ENCODE results near the gene ARHGAP27.
"Not testable (repeated sequence)": the region's sequence is repeated elsewhere in the genome, so short reads cannot be mapped to it uniquely, and the experiment has no call there.

The ARHGAP27 gene, protein sequence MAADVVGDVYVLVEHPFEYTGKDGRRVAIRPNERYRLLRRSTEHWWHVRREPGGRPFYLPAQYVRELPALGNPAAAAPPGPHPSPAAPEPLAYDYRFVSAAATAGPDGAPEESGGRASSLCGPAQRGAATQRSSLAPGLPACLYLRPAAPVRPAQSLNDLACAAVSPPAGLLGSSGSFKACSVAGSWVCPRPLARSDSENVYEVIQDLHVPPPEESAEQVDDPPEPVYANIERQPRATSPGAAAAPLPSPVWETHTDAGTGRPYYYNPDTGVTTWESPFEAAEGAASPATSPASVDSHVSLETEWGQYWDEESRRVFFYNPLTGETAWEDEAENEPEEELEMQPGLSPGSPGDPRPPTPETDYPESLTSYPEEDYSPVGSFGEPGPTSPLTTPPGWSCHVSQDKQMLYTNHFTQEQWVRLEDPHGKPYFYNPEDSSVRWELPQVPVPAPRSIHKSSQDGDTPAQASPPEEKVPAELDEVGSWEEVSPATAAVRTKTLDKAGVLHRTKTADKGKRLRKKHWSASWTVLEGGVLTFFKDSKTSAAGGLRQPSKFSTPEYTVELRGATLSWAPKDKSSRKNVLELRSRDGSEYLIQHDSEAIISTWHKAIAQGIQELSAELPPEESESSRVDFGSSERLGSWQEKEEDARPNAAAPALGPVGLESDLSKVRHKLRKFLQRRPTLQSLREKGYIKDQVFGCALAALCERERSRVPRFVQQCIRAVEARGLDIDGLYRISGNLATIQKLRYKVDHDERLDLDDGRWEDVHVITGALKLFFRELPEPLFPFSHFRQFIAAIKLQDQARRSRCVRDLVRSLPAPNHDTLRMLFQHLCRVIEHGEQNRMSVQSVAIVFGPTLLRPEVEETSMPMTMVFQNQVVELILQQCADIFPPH

DNA sequence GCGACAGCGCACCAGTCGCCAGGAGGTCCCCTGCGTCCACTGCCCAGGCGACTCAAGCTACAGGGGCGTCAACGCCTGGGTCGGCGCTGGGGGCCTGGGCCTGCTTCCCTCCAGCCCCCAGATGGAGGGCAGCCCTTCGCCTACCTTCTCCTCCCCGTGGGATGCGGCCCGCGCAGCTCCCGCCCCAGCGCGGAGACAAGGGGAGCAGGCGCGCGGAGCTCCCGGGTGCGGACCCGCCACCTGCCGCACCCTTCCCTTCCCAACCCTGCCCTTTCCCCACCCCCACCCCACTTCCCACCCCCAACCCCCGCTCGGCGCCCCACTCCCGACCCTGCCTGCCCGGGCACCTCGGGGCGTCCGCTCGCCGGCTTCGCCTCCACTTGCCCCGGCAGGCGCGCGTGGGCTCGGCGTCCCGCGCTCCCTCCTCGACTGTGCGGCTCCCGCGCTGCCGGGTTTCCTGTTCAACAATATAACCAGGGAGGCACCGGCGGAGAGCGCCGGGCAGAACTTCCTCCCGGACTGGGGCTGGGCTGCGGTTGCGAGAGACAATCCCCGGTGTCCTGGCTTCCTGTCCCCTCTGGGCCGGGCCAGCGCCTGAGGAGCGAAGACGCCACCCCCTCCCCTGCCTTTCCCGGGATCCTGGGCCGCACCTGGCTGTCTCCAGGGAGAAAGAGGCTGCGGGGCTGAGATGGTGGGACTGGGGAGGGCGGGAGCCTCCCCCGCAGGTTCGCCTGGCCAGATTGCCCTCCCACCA lies at the start of gene ARHGAP27:
Gene ARHGAP27, minus strand, starts transcription at position 466 of the 754 bp plus-strand sequence. CDS start 2,591 bp downstream, outside the sequence.
- no peak for DNase-seq (ENCODE audit: low read depth, low spot score)

DNA sequence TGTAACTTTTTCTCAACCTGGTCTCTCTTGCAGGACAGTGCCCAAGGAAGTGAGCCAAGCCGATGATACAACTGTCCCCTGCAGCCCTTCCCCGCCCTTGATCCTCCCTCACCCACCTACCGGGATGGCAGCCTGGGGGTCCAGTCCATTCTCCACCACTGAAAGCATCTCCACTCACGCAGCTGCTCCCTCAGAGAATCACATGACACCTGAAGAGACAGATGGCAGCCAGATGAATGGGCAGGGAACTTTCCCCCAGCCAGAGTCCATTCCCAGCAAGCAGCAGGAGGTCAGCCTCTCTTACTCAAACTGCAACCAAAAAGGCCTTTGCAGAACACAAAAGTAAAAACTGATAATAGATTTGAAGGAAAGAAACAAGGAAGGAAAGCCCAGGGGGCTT lies 49.6 kb upstream of the ARHGAP27 start:
- DNase-seq (ENCODE audit: low read depth, low spot score) = not testable (repeated sequence)

DNA sequence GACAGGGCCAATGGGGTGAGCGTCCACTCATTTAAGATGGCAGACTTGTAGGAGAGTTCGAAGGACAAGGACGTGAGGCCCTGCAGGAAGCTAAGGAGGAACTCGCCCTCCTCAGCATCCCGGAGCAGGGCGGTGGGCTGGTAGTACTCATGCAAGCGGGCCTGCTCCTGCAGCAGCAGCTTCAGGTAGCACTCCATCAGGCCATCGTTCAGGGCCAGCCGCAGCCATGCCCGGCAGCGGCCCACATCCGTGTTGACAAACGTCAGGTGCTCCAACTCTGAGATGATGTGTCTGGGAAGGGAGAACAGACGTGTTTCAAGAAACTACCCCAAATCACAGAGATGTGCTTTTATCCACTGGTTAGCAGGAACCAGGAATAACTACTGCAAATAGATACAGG lies 42.8 kb upstream of the ARHGAP27 start:
- DNase-seq (ENCODE audit: low read depth, low spot score) = not testable (repeated sequence)

DNA sequence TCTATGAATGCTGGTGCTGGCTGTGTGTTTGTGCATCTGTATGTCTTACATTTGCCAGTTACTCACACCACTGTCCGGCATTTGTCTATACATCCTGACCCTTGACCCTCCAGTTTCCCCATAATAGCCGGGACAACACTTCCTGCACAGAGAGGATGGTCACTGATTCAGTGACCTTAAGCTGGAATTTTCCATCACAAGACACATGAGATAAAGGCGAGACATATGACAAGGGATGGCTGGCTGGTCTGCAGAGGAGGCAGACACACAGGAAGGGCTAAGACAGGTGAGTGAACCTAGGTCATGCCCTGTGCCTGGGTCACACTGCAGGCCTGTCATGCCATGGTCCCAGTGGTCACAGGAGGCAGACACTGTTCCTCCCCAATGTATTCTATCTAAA lies 39.6 kb upstream of the ARHGAP27 start:
- DNase-seq (ENCODE audit: low read depth, low spot score) = not testable (repeated sequence)

DNA sequence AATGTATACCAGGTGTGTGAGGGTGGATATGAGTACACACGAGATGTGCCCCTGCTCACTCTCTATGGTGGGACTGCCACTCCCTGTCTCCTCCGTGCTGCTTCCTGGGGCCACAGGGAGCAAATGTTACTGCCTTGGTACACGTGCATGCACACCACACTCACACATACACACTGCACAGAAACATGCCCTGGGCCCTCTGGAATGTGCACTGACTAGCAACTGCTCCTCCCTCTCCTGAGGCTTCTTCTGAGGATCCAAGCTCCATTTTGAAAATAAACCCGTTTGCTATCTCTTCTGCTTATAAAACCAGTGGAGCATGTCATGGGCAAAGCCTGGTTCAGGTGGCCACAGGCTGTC lies 36.5 kb upstream of the ARHGAP27 start:
- not testable (repeated sequence) for DNase-seq (ENCODE audit: low read depth, low spot score)

DNA sequence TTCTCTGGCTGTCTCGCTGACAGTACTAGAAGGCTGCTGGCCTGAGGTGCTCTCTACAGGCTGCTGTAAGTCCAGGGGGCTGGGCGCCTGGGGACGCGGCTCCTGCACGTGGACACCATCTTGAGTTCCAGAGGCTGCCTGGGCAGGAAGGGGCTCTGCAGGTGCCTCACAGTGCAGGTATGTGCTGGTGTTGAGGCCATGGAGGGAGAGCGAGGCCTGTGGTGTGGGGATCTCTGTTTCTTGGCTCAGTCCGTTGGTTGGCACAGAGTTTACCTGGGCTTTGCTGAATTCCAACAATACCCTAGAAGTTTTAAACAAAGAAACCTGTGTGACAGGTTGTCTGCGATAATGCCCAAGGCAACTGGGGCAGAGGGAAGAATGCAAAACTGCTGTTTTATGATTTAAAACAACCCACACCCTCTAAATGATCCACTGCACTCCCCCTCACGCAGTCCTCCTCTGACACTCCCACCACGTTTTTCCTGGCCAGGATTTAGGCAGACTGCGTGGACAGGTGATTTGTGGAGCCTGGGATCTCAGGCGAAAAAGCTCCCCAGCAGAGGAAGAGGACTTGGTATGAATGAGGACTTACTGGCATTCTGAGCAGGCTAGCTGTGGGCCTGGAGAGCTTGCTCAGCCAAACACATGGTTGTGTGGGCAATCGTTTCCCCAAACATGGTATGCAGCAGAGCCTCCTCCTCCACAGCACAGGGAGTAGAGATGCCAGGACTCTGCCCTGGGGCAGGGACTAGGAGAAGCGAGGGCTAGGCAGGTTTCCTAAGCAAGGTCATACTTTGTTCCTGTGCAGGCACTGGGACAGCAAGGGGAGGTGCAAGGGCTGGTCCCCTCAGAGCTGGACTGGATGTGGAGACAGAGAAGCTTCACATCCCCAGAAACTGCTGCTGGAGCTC lies 35.9 kb upstream of the ARHGAP27 start:
- not testable (repeated sequence) for DNase-seq (ENCODE audit: low read depth, low spot score)

DNA sequence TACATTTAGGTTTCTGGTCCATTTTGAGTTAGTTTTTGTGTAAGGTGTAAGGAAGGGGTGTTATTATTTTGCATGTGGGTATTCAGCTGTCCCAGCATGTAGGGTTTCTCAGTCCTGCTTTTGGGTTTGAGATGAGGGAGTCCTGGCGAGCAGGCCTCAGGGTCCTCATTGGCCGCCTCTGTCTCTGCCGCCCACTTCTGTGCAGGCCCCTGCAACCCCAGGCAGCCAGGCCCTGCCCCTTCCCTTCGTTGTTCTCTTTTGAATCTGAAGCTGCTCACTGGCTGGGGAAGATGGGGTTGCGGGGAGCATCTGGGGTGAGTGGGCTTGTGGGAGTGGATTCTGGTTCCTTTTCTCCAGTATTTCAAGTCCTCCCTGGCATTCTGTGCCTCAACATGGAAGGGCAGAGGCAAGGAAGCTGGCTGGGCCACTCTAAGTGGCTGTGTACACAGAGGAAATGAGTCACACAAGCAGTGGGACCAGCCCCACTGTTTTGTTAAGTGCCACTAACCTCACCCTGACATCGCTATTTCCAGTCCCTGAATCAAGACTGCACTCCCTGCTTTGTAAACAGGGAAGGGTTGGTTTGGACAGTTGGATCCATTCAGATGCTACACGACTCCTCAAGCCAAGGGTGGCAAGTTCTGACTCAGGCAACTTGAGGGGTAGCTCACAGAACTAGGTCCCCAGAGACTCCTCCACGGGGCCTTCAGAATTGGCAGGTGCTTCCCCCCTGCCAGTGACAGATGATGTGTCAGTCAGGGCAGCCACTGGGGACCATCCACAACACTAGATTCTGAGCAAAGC lies 29.1 kb upstream of the ARHGAP27 start:
- not testable (repeated sequence) for DNase-seq (ENCODE audit: low read depth, low spot score)

DNA sequence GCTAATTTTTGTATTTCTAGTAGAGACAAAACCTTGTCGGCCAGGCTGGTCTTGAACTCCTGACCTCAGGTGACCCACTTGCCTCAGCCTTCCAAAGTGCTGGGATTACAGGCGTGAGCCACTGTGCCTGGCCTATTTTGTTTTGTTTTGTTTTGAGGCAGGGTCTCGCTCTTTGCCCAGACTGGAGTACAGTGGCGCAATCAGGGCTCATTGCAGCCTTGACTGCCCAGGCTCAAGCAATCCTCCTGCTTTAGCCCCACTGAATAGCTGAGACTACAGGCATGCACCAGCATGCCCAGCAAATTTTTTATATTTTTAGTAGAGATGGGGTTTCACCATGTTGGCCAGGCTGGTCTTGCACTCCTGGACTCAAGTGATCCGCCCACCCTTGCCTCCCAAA lies 27.8 kb upstream of the ARHGAP27 start:
- not testable (repeated sequence) for DNase-seq (ENCODE audit: low read depth, low spot score)

DNA sequence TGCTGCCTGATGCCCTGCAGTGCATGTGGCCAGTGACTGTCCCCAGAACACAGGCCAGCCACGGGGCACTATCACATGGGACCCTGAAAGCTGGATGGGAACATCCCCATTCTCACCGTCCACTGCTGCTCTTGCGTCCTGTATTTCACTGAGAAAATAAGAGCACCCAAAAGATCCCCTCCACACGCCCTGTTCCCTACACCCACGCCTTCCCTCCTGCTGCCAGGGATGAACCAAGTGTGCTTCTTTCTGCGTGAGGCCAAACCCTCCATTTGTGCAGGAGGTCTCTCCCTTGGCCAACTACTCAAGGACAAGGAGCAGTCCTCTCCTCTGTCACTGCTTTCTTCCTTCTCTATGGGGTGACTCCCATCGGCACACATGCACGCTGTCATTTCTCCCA lies 21.7 kb upstream of the ARHGAP27 start:
- not testable (repeated sequence) for DNase-seq (ENCODE audit: low read depth, low spot score)

DNA sequence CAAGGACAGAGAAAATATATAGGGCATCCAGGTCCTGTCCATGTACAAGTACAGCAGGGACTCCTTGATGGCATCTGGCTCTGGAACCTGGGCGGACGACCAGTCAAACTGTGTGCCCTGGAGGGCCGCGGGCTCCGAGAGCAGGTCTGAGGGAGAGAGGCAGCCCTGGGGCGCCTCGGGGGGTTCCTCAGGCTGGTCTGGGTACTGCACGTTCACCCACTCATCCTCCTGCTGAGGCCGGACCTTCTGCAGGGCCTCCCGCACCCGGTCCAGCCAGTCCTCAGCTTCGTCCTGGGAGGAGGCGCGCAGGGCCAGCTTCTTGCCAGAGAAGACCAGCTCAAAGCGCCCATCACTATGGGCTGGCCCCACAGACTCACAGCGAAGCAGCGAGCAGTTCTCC lies 21.1 kb upstream of the ARHGAP27 start:
- not testable (repeated sequence) for DNase-seq (ENCODE audit: low read depth, low spot score)

DNA sequence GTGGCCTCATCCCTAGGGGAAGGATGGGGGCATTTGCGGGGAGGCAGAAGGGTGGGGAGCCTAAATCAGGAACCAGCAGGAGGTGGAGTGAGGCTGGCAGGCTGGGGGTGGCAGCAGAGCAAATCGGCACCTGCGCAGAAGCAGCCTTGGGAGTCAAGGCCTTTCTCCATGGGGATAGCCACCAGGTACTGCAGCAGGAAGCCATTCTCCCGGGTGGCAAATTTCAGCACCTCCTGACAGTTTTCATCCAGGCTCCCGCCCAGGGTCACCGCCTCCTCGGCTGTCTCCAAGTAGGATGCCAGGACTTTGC lies 20.5 kb upstream of the ARHGAP27 start:
- DNase-seq (ENCODE audit: low read depth, low spot score) = not testable (repeated sequence)

DNA sequence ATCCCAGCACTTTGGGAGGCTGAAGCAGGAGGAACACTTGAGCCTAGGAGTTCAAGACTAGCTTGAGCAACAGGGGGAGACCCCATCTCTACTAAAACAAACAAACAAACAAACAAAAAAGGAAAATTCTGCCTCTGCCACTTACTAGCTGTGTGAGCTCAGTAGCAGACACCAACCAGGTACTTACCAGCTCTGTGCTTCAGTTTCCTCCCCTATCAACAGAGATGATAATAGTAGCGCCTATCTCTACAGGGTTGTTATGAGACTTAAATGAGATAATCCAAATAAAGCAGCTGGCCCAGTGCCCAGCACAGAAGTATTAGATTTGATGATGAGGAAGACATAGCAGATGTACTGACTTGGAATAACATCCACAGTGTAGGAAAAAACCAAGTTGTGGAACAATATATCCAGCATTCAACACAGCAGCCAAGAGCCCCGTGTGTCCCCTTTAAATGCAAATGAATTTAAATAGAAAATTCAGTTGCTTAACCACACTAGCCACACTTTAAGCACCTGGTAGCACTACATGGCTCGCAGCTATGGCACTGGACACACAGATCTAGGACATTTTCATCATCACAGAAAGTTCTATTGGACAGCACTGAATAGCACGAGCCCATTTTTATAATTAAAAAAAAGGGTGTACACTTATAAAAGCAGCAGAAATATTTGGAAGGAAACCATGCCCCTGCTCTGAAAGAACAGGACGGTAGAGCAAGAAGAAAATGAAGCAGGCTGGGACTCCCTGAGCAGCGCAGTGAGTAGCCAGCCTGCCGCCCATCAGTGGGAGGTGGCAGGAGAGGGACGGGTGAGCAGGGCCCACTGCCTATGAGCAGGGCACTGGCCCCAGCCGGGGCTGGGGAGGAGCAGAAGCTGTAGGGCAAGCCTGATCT lies 19.9 kb upstream of the ARHGAP27 start:
- DNase-seq (ENCODE audit: low read depth, low spot score) = not testable (repeated sequence)

DNA sequence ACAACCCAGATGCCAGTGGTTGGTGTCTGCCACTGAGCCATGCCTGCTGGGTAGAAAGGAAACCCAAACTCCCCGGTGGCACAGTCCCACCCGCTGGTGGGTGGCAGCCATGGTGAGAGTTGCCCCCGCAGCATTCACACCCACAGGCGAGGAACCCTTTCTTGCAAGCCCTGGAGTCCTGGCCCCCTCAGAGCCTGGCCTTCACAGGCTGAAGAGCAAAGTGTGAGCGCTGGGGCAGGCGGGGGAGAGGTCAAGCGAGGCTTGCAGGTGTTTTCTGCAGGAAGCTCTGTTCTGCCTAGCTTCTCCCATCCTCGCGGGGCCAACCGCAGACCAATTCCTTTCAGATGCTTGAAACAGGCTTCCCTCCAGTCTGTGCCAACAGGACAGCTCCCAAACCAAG lies 19.0 kb upstream of the ARHGAP27 start:
- not testable (repeated sequence) for DNase-seq (ENCODE audit: low read depth, low spot score)

DNA sequence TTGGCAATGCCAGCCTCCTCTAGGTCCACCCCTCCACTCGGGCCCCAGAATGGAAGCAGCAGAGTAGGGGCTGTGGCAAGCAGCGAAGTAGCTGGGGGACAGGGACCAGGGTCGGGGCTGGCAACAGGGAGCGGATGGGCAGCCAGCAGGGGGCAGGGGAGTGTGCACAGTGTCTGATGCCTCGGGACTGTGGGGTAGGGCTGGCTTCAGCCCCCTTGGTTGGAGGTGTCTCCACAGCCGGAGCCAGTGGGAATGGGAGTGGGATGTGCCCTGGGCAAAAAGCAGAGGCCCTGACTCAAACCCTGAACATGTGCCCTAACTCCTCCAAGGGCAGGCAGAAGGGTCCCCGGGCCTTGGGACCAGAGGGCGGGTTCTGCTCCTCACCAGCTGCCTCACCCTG lies 18.5 kb upstream of the ARHGAP27 start:
- DNase-seq (ENCODE audit: low read depth, low spot score) = no peak

DNA sequence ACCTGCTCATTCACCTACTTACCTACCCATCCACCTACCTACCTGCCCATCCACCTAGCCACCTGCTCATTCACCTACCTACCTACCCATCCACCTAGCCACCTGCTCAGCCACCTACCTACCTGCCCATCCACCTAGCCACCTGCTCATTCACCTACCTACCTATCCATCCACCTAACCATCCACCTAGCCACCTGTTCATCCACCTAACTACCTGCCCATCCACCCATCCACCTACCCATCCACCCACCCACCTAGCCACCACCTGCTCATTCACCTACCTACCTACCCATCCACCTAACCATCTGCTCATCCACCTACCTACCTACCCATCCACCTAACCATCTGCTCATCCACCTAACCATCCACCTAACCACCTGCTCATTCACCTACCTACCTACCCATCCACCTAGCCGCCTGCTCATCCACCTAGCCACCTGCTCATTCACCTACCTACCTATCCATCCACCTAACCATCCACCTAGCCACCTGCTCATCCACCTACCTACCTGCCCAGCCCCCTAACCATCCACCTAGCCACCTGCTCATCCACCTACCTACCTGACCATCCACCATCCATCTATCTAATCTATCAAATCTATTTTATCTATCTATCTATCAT lies 17.1 kb upstream of the ARHGAP27 start:
- not testable (repeated sequence) for DNase-seq (ENCODE audit: low read depth, low spot score)

DNA sequence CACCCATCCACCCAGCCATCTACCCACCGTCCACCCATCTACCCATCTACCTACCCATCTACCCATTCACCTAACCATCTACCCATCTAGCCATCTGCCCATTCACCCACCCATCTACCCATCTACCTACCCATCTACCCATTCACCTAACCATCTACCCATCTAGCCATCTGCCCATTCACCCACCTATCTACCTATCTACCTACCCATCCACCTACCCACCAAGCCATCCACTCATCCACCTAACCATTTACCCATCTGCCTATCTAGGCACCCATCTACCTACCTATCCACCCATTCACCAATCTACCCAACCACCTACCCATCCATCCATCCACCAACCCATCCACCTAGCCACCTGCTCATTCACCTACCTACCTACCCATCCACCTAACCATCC lies 16.6 kb upstream of the ARHGAP27 start:
- not testable (repeated sequence) for DNase-seq (ENCODE audit: low read depth, low spot score)

DNA sequence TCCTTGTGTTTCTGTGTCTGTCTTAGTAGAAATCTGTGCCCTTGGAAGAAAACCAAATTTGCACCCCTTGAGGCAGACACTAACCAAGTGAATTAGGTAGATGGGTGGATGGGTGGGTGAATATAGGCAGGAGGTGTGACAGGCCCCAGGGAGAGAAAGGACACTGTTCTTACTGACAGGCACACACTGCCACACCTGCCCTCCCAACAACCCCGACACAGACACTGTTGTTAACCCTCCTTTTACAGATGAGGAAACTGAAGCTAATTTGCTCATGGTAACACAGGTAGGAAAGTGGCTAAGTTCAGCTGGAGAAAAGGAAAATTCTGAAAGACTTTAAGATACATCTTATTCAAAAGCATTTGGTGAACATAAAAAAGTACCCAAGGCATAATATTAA lies 15.8 kb upstream of the ARHGAP27 start:
- DNase-seq (ENCODE audit: low read depth, low spot score) = not testable (repeated sequence)

DNA sequence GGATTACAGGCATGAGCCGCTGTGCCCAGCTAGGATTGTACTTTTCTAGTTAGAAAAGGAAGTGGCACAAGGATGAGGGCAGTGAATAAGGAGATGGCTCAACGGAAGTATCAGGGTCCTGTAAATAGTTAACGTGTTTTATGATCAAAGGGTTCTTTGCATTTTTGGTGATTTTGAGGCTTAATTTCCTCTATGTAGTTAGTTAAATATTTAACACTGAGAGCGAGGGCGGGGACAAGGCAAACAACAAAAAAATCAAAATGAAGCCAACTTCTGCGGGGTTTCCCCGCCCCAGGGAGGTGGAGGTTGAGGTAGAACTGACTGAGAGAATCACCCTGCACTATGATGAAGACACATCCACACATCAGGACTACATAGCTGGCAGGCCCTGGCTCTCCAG lies 15.4 kb upstream of the ARHGAP27 start:
- DNase-seq (ENCODE audit: low read depth, low spot score) = not testable (repeated sequence)

DNA sequence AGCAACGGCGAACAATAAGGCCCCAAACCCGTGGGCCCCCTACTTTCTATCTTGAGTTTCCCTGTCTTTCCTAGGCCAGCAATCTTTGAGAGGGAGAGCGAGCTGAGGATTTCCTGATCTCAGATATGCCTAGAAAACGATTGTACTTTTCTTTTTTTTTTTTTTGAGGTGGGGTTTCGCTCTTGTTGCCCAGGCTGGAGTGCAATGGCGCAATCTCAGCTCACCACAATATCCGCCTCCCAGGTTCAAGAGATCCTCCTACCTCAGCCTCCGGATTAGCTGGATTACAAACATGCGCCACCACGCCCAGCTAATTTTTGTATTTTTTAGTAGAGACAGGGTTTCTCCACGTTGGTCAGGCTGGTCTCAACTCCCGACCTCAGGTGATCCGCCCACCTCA lies 15.0 kb upstream of the ARHGAP27 start:
- not testable (repeated sequence) for DNase-seq (ENCODE audit: low read depth, low spot score)
